GM12878 (cell line): ENCODE data around the gene PPP1R7. TPM values are rescaled to one million over a fixed set of nuclear protein-coding genes. Genes with fewer than 3 reads are reported as not detected.

Experiments used
- ATAC-seq: fragments of 200-7000 bp; cut with Tn5 transposase; 3 replicates; pipeline ENCODE4 v1.9.1; 2020; ENCODE audit warnings: mild to moderate bottlenecking, moderate library complexity
- BruUV-seq: library from RNA; stranded (reverse); fragments of 400-500 nt; replicated peaks from 2 replicates; lab custom pipeline; 2021; lab: Mats Ljungman, UMichigan
- CTCF ChIA-PET: fragments of 300-600 bp; sonication (Branson Sonifier 250); formaldehyde crosslinking; extraction: SDS; loops from one replicate; lab custom pipeline; 2021; ENCODE audit warnings: inconsistent platforms; lab: Yijun Ruan, JAX
- POLR2A ChIA-PET: fragments of 350-600 bp; formaldehyde crosslinking; extraction: SDS; loops from one replicate; lab custom pipeline; 2021; ENCODE audit warnings: inconsistent platforms; lab: Charles Lee
- RAD21 ChIA-PET: fragments of 300-600 bp; sonication (Branson Sonifier 250); formaldehyde crosslinking; loops from one replicate; lab custom pipeline; 2023; ENCODE audit warnings: antibody characterized with exemption; ENCODE audit not compliant: unreplicated experiment; lab: Charles Lee
- SMC1A ChIA-PET: fragments of 300-600 bp; sonication (Branson Sonifier 250); formaldehyde crosslinking; loops from one replicate; lab custom pipeline; 2023; ENCODE audit not compliant: unreplicated experiment, uncharacterized antibody; lab: Charles Lee
- DNase-seq: peaks from one replicate; pipeline ENCODE4 v3.0.0-alpha.2; 2011; ENCODE audit warnings: low read depth, low spot score
- FAIRE-seq: peaks from 3 replicates; lab custom pipeline; 2011; peaks lifted over from hg19 to GRCh38; lab: Jason Lieb, UNC
- H2AFZ ChIP-seq: 2 replicates; pipeline ENCODE4 v1.6.0; 2011; ENCODE audit warnings: low read depth, low read length, control low read depth; ENCODE audit not compliant: control insufficient read depth
- H3K27ac ChIP-seq: 2 replicates; pipeline ENCODE4 v1.5.1; 2011; ENCODE audit warnings: control low read depth; ENCODE audit not compliant: control insufficient read depth, insufficient read depth
- H3K27me3 ChIP-seq, 2 experiments: replicated peaks in 1 of 2; 2 replicates each; pipeline versions ENCODE4 v1.6.0 to v1.6.1; 2011; ENCODE audit warnings: low read length in 1 of 2; ENCODE audit not compliant: control insufficient read depth in 2 of 2, insufficient read depth in 2 of 2
- H3K36me3 ChIP-seq, 2 experiments: 2 replicates each; pipeline ENCODE4 v1.5.1; 2011; ENCODE audit warnings: low read length in 1 of 2; ENCODE audit not compliant: control insufficient read depth in 2 of 2, insufficient read depth in 2 of 2
- H3K4me1 ChIP-seq: 2 replicates; pipeline ENCODE4 v1.6.1; 2011; ENCODE audit warnings: mild to moderate bottlenecking, low read length, moderate library complexity, mixed read lengths; ENCODE audit not compliant: control insufficient read depth, insufficient read depth
- H3K4me2 ChIP-seq: 2 replicates; pipeline ENCODE4 v1.6.0; 2011; ENCODE audit warnings: control low read depth; ENCODE audit not compliant: control insufficient read depth, insufficient read depth
- H3K4me3 ChIP-seq: fragments of 200-600 bp; sonication (generic); 2 replicates; pipeline ENCODE4 v1.5.1; 2016
- H3K79me2 ChIP-seq: 2 replicates; pipeline ENCODE4 v1.6.0; 2011; ENCODE audit warnings: low read length; ENCODE audit not compliant: control insufficient read depth, insufficient read depth
- H3K9ac ChIP-seq: 2 replicates; pipeline ENCODE4 v1.8.0; 2011; ENCODE audit warnings: low read length, control low read depth, mixed read lengths; ENCODE audit not compliant: control insufficient read depth, insufficient read depth
- H3K9me3 ChIP-seq: replicated peaks from 3 replicates; pipeline ENCODE4 v1.5.1; 2011; ENCODE audit warnings: mild to moderate bottlenecking, low read length; ENCODE audit not compliant: control insufficient read depth, insufficient read depth
- H4K20me1 ChIP-seq: 2 replicates; pipeline ENCODE4 v1.6.0; 2011; ENCODE audit not compliant: control insufficient read depth, insufficient read depth
- PBX3 ChIP-seq: IDR thresholded peaks from 2 replicates; pipeline ENCODE4 v1.6.1; 2011; ENCODE audit warnings: mild to moderate bottlenecking, low read depth, low read length, moderate library complexity; ENCODE audit not compliant: insufficient replicate concordance
- POLR2AphosphoS2 ChIP-seq: IDR thresholded peaks from 2 replicates; pipeline ENCODE4 v1.6.1; 2011; ENCODE audit warnings: low read depth, mild to moderate bottlenecking, low read length, improper control_type of control experiment, moderate library complexity
- POLR2AphosphoS5 ChIP-seq: IDR thresholded peaks from 2 replicates; pipeline ENCODE4 v1.6.1; 2011; ENCODE audit warnings: mild to moderate bottlenecking, low read length, inconsistent platforms
- WGBS: methylation state at CpG from one replicate; pipeline ENCODE4 v1.1.6; 2016; ENCODE audit warnings: low lambda C conversion rate; ENCODE audit not compliant: insufficient replicate concordance, insufficient coverage; ENCODE audit errors: missing lambda C conversion rate; 5-methylcytosine and 5-hydroxymethylcytosine counted together
- in situ Hi-C: fragments of 300-500 bp; cut with MboI; formaldehyde crosslinking; loops from 9 replicates; pipeline ENCODE4 v1.14.3; 2018; ENCODE audit warnings: mixed read lengths
- intact Hi-C: fragments of 100-400 bp; cut with micrococcal nuclease; formaldehyde crosslinking; loops from one replicate; pipeline ENCODE4 v1.14.2; 2022; ENCODE audit not compliant: unreplicated experiment
- polyA plus RNA-seq, 11 experiments: library from polyadenylated mRNA; depleted of rRNA in 4 of 11; unstranded in 6 of 11; stranded (reverse) in 5 of 11; fragments of >200 nt; fragmentation: Nextera tagmentation in 4 of 11; fragmentation: Illumina TruSeq in 1 of 11; extraction: Ambion mirVana in 4 of 11; extraction: Trizol in 1 of 11; gene quantifications; 1 replicate in 1 of 11; 2 replicates in 10 of 11; pipeline versions ENCODE4 v1.2.1 to v1.2.3, GENCODE V29; 2011 to 2016; ENCODE audit warnings: inconsistent platforms in 2 of 11, missing spikeins in 2 of 11, low read depth in 1 of 11
- total RNA-seq, 4 experiments: library from RNA; depleted of rRNA in 3 of 4; stranded (reverse); fragments of >200 nt in 3 of 4; fragmentation: Illumina TruSeq in 1 of 4; extraction: Trizol in 1 of 4; gene quantifications; 2 replicates each; pipeline versions ENCODE4 v1.2.1 to v1.2.3, GENCODE V29; 2013 to 2021

Gene PPP1R7
- total and polyA plus RNA-seq, 10 of the 15 experiments (the other 5 are each of a cell fraction or from before 2014, with no cell fraction given), result 78.5 to 174 (median 93.7) TPM

GRCh38 chr2:241228081-241228859, 78.0 kb downstream of the PPP1R7 start:
- DNase-seq (no peak), ATAC-seq (no peak), FAIRE-seq (no peak)
- Histone ChIP-seq H4K20me1 (no peaks in the 10 kb centered on the region), H3K4me3 (no peak overlapping the region), H3K27me3 (no peaks in the 10 kb centered on the region), H3K4me2 (no peak overlapping the region), H3K36me3 (peaks cover 30 to 40% of the 10 kb centered on the region in 2 experiments), H3K4me1 (no peaks in the 10 kb centered on the region), H3K79me2 (no peaks in the 10 kb centered on the region), H3K27ac (no peak overlapping the region), H3K9ac (no peak overlapping the region), H2AFZ (no peak overlapping the region), H3K9me3 (no peaks in the 10 kb centered on the region)
- SMC1A ChIA-PET, result no interaction called here
- 91% methylated on average over 26 of the region's 26 CpGs for WGBS
- peak; percentile 27; the same call in 1 of the 2 replicates for TF ChIP-seq POLR2AphosphoS5
- peak; percentile 17; the same call in 1 of the 2 replicates for TF ChIP-seq POLR2AphosphoS2
- TF ChIP-seq PBX3, result no peak
- in situ Hi-C loops, result no loop called here
- POLR2A ChIA-PET, result no interaction called here
- intact Hi-C loops, result no loop called here
- BruUV-seq, result no TSS peak
- RAD21 ChIA-PET, result no interaction called here
- CTCF ChIA-PET, result no interaction called here
